ENCODE results near the gene C5. TPM values are rescaled to one million over a fixed set of nuclear protein-coding genes. Genes with fewer than 3 reads are reported as not detected.

The C5 gene
- total RNA-seq, 1 experiment from 2014 or later: 0.74 TPM

DNA sequence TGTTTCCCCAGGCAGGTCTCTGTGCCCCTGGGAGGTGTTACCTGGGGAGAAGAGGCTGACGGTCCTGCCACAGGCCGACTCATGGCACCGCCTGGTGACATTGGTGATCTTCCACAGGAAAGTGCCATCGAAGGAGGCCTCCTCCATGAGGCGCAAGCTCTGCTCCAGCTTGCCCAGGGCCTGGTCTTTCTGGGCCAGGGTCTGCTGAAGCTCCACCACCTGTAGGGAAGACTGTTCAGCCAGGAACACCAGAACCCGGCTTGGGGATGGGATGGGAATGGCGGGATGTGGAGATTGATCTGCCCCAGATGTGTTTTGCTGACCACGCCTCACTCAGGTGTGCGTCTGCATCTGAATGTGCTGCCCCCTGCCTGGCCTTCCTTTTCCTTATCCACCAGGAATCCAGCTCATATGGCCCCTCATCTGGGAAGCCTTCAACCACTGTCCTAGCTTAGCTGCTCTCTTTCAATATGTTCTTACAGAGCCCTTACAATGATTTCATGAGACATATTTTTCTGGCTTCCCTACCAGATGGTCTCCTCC is 138.7 kb downstream of the C5 start:
- peaks cover 24 to 38% of the 10 kb centered on the region in 2 experiments for H3K4me1 Mint-ChIP-seq
- DNase-seq: peak; percentile 58
- Histone ChIP-seq H2AFZ (ENCODE audit: low read length) (no peak overlapping the region), H2BK120ac (ENCODE audit: low read depth, low read length, poor library complexity, severe bottlenecking) (no peak overlapping the region), H4K8ac (replicated peaks; ENCODE audit: insufficient read length, low read depth, low read length) (no peak overlapping the region), H3K9me3 (ENCODE audit: control insufficient read depth, low read depth, low read length) (no peaks in the 10 kb centered on the region), H2BK15ac (ENCODE audit: low read depth, low read length) (no peak overlapping the region), H3K56ac (ENCODE audit: insufficient read length, low read depth, low read length) (no peak overlapping the region), H3K9ac (ENCODE audit: extremely low read depth, insufficient read length, low read length) (no peak overlapping the region), H3K4me1 (ENCODE audit: insufficient read depth, low read length) (peaks cover 10% of the 10 kb centered on the region; the same call in 1 of the 2 replicates), H4K91ac (ENCODE audit: insufficient read length, low read depth, low read length) (no peak overlapping the region), H3T11ph (ENCODE audit: low read length) (no peak overlapping the region), H4K5ac (ENCODE audit: insufficient read length, low read depth, low read length) (no peak overlapping the region), H3K79me2 (ENCODE audit: insufficient read depth, low read length) (no peaks in the 10 kb centered on the region), H4K20me1 (ENCODE audit: control insufficient read depth, insufficient read depth, insufficient read length) (no peaks in the 10 kb centered on the region), H3K14ac (ENCODE audit: insufficient read depth, low read length) (no peak overlapping the region), H2BK20ac (ENCODE audit: low read depth, low read length, poor library complexity, severe bottlenecking) (no peak overlapping the region), H3K23ac (ENCODE audit: insufficient read length, low read depth, low read length) (no peak overlapping the region), H2BK5ac (ENCODE audit: insufficient read length, low read length) (no peak overlapping the region), H3K27me3 (ENCODE audit: insufficient read depth, low read length) (no peaks in the 10 kb centered on the region), H3K4ac (ENCODE audit: low read depth, low read length) (no peak overlapping the region), H3K4me2 (ENCODE audit: insufficient read depth, insufficient read length, low read length) (no peak overlapping the region), H3K27ac (ENCODE audit: insufficient read length, low read depth, low read length) (no peak overlapping the region), H3K18ac (ENCODE audit: insufficient read length, low read depth, low read length) (no peak overlapping the region), H2AK5ac (ENCODE audit: insufficient read length, low read length) (no peak overlapping the region), H3K79me1 (ENCODE audit: insufficient read depth, low read depth, low read length, poor library complexity, severe bottlenecking) (no peaks in the 10 kb centered on the region), H3K23me2 (ENCODE audit: insufficient read length, low read depth, low read length, poor library complexity, severe bottlenecking) (no peaks in the 10 kb centered on the region), H2BK12ac (ENCODE audit: insufficient read length, low read depth, low read length) (no peak overlapping the region)
- H3K36me3 Mint-ChIP-seq (ENCODE audit: insufficient read depth in 1 of 3, low read depth in 3 of 3): no peaks in the 10 kb centered on the region
- H3K4me3 Mint-ChIP-seq: no peak overlapping the region
- no CpG with 5 or more reads among the region's 9 CpGs for WGBS (ENCODE audit: extremely low coverage, insufficient read length, low lambda C conversion rate)
- TF ChIP-seq, protein P1, sequence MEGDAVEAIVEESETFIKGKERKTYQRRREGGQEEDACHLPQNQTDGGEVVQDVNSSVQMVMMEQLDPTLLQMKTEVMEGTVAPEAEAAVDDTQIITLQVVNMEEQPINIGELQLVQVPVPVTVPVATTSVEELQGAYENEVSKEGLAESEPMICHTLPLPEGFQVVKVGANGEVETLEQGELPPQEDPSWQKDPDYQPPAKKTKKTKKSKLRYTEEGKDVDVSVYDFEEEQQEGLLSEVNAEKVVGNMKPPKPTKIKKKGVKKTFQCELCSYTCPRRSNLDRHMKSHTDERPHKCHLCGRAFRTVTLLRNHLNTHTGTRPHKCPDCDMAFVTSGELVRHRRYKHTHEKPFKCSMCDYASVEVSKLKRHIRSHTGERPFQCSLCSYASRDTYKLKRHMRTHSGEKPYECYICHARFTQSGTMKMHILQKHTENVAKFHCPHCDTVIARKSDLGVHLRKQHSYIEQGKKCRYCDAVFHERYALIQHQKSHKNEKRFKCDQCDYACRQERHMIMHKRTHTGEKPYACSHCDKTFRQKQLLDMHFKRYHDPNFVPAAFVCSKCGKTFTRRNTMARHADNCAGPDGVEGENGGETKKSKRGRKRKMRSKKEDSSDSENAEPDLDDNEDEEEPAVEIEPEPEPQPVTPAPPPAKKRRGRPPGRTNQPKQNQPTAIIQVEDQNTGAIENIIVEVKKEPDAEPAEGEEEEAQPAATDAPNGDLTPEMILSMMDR (conservative IDR thresholded peaks at IDR 0.05): peak; percentile 29; the same call in 1 of the 3 replicates
- H3K9me3 Mint-ChIP-seq: no peaks in the 10 kb centered on the region; a peak in 1 of 5 replicates
- peak overlapping the region in 1 of 3 experiments; percentile 76; a peak in 2 of 7 replicates for H3K27ac Mint-ChIP-seq
- no peaks in the 10 kb centered on the region for H3K27me3 Mint-ChIP-seq (ENCODE audit: low read depth)

Measured in H9 (cell line).